ENCODE measurements around the gene PTPRG.

The PTPRG gene

GRCh38 chr3:61589856-61590255 is 28.5 kb downstream of the PTPRG start:
- no peak for DNase-seq (ENCODE audit: low read depth, low spot score)

- no peak for DNase-seq (ENCODE audit: low read depth, low spot score)
Observed at GRCh38 chr3:61591300-61591699, 29.9 kb downstream of the PTPRG start.

GRCh38 chr3:61593446-61594029 is 32.2 kb downstream of the PTPRG start:
- no peak for DNase-seq (ENCODE audit: low read depth, low spot score)

- DNase-seq (ENCODE audit: low read depth, low spot score): no peak
Observed at GRCh38 chr3:61594144-61594963, 33.0 kb downstream of the PTPRG start.

- no peak for DNase-seq (ENCODE audit: low read depth, low spot score)
Observed at GRCh38 chr3:61594964-61595285, 33.6 kb downstream of the PTPRG start.

GRCh38 chr3:61595288-61595687 is 33.9 kb downstream of the PTPRG start:
- DNase-seq (ENCODE audit: low read depth, low spot score): no peak

- no peak for DNase-seq (ENCODE audit: low read depth, low spot score)
Observed at GRCh38 chr3:61595826-61596225, 34.5 kb downstream of the PTPRG start.

- DNase-seq (ENCODE audit: low read depth, low spot score): no peak
Observed at GRCh38 chr3:61597906-61598305, 36.5 kb downstream of the PTPRG start.

- DNase-seq (ENCODE audit: low read depth, low spot score): no peak
Observed at GRCh38 chr3:61600195-61600594, 38.8 kb downstream of the PTPRG start.

GRCh38 chr3:61601831-61602230 is 40.5 kb downstream of the PTPRG start:
- DNase-seq (ENCODE audit: low read depth, low spot score): no peak

- no peak for DNase-seq (ENCODE audit: low read depth, low spot score)
Observed at GRCh38 chr3:61602466-61602865, 41.1 kb downstream of the PTPRG start.

GRCh38 chr3:61605589-61606175 is 44.3 kb downstream of the PTPRG start:
- DNase-seq (ENCODE audit: low read depth, low spot score): no peak

- DNase-seq (ENCODE audit: low read depth, low spot score): no peak
Observed at GRCh38 chr3:61606196-61606595, 44.8 kb downstream of the PTPRG start.

GRCh38 chr3:61608072-61608471 is 46.7 kb downstream of the PTPRG start:
- DNase-seq (ENCODE audit: low read depth, low spot score): no peak

GRCh38 chr3:61608711-61609110 is 47.3 kb downstream of the PTPRG start:
- no peak for DNase-seq (ENCODE audit: low read depth, low spot score)

GRCh38 chr3:61610316-61610715 is 48.9 kb downstream of the PTPRG start:
- no peak for DNase-seq (ENCODE audit: low read depth, low spot score)

GRCh38 chr3:61612211-61613194 is 51.1 kb downstream of the PTPRG start:
- DNase-seq (ENCODE audit: low read depth, low spot score): no peak

GRCh38 chr3:61613666-61614065 is 52.3 kb downstream of the PTPRG start:
- DNase-seq (ENCODE audit: low read depth, low spot score): no peak

GRCh38 chr3:61615643-61616042 is 54.3 kb downstream of the PTPRG start:
- no peak for DNase-seq (ENCODE audit: low read depth, low spot score)

GRCh38 chr3:61616586-61616985 is 55.2 kb downstream of the PTPRG start:
- no peak for DNase-seq (ENCODE audit: low read depth, low spot score)

- no peak for DNase-seq (ENCODE audit: low read depth, low spot score)
Observed at GRCh38 chr3:61617041-61617440, 55.7 kb downstream of the PTPRG start.

- no peak for DNase-seq (ENCODE audit: low read depth, low spot score)
Observed at GRCh38 chr3:61617651-61618050, 56.3 kb downstream of the PTPRG start.
